A204.1 (cell line): ENCODE data around the gene MBD1.
A peak's percentile ranks its signal among the peaks of the same experiment; 100 is the strongest.

Experiments
- FAIRE-seq: peaks from 2 replicates; lab custom pipeline; 2012; peaks lifted over from hg19 to GRCh38; lab: Jason Lieb, UNC

MBD1 gene

GRCh38 chr18:50293039-50293438 lies 11.7 kb upstream of the MBD1 start:
- no peak for FAIRE-seq

DNA sequence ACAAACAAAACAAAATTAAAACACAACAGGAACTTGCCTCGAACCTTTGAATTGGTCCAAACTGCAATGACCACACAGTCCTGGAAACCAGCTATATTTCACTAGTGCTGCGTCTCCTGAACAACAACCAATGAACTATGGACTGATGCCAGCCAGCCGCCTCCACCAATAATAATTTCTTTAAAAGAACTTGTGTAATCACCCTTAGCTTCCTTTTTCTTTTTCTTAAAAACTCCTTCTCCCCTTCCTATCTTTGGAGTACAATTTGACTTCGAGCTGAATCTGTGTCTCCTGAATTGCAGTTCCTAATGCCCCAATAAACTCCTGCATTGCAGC lies 7.8 kb upstream of the MBD1 start:
- no peak for FAIRE-seq

DNA sequence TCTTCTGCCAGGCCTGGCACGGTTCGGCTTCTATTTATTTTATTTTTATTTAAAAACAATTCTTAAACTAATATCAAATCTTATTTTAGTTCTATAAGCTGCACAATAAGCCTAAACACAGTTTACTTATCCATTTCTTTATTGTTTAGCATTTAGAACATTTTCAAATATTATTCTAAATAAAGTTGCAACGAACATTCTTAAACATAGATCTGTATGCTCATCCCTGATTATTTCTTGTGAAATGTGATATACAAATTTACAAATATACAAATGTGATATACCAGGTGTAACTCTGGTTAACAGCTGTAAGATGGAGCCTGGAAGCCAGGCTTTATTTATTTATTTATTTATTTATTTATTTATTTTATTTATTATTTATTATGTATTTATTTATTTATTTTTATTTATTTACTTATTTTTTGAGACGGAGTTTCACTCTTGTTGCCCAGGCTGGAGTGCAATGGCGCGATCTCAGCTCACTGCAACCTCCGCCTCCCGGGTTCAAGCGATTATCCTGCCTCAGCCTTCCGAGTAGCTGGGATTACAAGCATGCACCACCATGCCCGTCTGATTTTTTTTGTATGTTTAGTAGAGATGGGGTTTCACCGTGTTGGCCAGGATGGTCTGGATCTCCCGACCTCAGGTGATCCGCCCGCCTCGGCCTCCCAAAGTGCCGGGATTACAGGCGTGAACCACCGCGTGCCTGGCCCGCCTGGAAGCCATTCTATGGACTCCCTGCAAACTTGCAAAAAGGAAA lies 7.2 kb upstream of the MBD1 start:
- peak; percentile 19 for FAIRE-seq

DNA sequence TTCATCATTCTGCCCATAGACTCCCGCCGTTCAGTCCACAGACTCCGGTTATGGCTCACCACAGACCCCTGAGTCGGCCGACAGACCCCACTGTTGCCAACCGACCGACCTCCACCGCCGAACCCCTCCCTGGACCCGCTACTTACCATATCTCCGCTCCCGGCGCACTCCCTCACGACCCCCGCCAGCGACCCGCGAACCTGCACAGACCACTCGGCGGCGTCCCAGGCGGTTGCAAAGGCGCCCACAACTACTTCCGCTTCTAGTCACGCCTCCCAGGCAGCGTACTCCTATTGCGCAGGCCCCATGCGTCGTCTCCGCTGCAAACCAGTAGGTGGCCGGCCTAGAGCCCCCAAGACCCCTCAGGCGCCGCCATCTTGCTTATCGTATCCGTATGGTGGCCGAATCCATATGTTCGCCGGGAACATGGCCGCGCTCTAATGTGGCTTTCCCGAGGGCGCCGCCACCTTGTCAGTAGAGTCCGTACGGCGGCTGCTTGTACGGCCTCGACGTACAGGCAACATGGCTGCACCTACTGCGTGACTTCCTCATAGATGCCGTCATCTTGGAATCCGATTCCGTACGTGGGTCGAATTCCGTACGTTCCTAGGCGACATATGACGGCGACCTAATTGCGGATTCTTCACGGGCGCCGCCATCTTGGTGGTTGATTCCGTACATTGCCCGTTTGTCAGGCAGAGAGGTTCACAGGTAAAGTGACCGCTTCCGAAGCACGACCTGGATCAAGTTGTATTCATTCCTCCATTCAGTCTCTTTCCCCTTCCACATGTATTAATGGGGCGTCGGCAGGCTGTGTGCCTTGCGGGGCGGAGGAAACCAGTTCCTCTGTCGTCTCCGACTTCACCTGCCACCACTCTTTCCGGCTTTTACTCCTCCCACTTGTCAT lies 6.4 kb upstream of the MBD1 start, which contains the start of gene CXXC1:
Gene CXXC1, minus strand, starts transcription at position 252 of the 907 bp plus-strand sequence. Its CDS starts 103 bp downstream, at position 149.
- FAIRE-seq, result peak; percentile 99

DNA sequence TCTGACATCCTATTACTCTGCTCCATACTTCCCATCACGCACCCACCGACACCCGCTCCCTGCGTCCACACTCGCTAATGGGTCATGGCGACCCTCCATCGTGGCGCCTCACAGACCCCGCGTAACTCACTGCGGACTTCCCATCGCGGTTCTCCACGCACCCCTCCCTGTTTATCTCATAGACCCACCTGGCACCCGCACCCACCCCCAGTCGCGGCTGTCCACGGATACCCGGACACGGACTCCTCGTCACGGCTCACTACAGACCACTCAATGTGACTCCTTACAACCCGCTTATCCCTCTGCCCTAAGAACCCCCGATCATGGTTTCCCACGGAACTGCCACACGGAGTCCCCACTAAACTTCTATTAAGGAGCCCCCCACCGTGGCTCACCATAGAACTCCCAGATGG lies 5.7 kb upstream of the MBD1 start:
- FAIRE-seq, result no peak

DNA sequence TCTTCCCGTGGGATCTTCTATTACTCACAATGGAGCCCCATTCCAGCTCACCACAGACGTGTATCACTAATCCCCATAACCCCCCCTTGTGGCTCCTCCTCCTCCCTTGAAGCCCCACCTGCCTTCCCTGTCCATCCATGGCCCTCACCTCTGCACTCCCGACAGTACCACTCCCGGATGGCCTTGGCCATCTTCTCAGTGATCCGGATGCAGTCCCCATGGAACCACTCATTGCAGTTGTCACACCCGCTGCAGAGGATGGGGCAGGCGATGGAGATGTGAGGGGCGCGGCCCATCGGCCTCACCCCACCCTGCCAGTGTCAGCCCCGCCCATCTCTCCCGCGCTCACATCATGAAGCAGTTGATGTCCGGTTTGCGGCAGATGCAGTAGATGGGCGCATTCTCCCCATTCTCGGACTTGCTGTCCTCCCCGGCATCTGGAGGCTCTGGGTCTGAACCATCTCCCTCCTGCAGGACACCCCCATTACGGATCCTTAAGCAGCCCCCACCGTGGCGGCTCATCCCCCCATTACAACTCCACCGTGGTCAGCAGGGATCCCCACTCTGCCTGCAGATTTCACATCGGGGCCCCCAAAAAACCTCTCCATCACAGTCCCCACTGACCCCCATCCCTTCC lies 5.2 kb upstream of the MBD1 start:
- no peak for FAIRE-seq

GRCh38 chr18:50285631-50286321 lies 4.5 kb upstream of the MBD1 start:
- FAIRE-seq, result no peak

- FAIRE-seq, result no peak
Observed at GRCh38 chr18:50285071-50285470, 3.7 kb upstream of the MBD1 start.

GRCh38 chr18:50284255-50284885 lies 3.0 kb upstream of the MBD1 start:
- no peak for FAIRE-seq

GRCh38 chr18:50283469-50284209 lies 2.3 kb upstream of the MBD1 start:
- FAIRE-seq, result no peak

DNA sequence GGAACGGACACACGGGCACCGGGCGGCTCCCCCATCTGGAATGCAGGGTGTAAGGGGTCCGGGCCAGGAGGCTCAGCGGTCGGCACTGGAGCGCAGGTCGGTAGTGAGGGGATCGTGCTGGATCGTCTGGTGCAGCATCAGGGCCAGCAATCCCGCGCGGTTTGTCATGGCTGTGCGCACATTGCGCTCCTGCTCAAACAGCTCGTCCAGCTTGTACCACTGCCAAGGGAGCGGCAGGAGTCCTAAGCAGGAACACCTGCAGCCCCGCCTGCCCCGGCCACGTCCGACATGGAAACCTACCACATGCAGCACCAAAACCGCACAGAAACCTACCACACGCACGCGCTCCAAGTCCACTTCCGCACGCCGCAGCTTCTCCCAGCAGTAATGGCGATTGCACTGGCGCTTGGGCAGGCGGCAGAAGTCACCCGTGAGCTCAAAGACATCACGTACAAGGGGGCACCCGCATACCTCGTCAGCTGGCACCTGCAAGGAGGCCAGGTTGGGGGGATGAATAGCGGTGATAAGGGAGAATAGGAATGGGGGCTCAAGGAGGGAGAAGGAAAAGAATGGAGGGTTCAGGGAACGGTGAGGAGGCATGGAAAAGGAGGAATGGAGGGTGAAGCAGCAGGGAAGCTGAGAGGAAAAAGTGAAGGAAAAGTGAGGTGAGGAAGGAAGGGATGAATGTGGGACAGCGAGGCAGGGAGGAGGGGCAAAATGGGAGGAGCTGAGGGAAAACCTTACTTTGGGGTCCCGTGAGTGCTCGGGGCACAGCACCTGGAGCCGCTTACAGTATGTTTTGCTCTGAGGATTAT lies 1.4 kb upstream of the MBD1 start:
- FAIRE-seq, result no peak

DNA sequence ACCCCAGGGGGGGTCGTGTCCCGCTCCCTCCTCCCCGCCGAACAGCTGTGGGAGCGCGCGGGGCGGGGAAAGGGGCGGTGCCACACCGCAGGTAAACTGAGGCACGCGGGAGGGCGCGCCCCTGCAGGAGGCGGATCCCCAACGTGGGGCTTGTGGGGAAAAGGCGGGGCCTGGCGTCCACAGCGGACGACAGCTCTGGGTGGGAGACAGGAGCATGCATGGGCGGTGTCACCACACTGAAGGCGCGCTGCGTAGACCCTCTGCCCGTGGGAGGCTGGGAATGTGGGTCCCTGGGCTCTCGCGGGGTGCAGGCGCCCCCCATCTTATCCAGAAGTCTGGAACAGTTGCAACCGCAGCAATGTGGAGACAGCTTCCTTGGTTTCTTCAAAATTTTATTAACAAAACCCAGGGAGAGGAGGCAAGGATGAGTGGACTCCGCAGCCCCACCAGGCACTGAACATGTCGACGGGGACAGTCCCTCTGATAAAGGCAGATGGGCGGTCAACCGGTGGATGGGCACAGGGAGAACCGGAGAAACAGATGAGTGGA lies 723 bp upstream of the MBD1 start:
- no peak for FAIRE-seq

- FAIRE-seq, result no peak
Observed at GRCh38 chr18:50280707-50281294, 522 bp downstream of the MBD1 start.

- no peak for FAIRE-seq
Observed at GRCh38 chr18:50279752-50280151, 1.6 kb downstream of the MBD1 start.

- no peak for FAIRE-seq
Observed at GRCh38 chr18:50277942-50278341, 3.4 kb downstream of the MBD1 start.

GRCh38 chr18:50276452-50276851 lies 4.9 kb downstream of the MBD1 start:
- no peak for FAIRE-seq

GRCh38 chr18:50275503-50276036 lies 5.8 kb downstream of the MBD1 start:
- FAIRE-seq, result no peak

DNA sequence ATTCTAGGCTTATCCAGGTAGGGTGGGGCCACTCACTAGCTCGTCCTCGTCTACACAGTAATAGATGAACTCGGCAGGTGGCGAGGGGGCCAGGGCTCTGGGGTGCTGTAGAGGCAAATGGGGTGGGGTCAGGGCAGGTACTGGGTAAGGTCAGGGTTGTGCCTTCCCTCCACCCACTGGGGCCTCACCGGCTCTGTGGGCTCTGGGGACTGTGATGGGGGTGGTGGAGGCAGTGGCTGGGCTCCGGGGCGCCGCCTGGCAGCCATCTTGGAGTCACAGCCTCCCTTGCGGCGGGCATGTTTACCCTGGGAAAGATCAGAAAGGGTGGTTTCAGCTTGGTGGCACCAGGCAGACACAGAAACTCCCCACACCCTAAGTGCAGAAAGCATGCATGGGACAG lies 6.4 kb downstream of the MBD1 start:
- FAIRE-seq, result no peak

GRCh38 chr18:50274044-50274442 lies 7.3 kb downstream of the MBD1 start:
- FAIRE-seq, result no peak
